ENCODE results near the gene CDC34. TPM values are rescaled to one million over a fixed set of nuclear protein-coding genes. Genes with fewer than 3 reads are reported as not detected.
"Not testable (repeated sequence)": the region's sequence is repeated elsewhere in the genome, so short reads cannot be mapped to it uniquely, and the experiment has no call there.

Gene CDC34
- total RNA-seq, 1 experiment from 2014 or later, result 76.2 TPM

GRCh38 chr19:577439-578392, 46.2 kb downstream of the CDC34 start:
- Histone ChIP-seq H3K4me1 (peaks cover 9% of the 10 kb centered on the region; the same call in 1 of the 2 replicates), H3K9me3 (replicated peaks) (no peaks in the 10 kb centered on the region), H3K27me3 (no peaks in the 10 kb centered on the region), H3K36me3 (peaks cover 45% of the 10 kb centered on the region), H3K4me3 (no peak overlapping the region), H3K27ac (no peak overlapping the region)
- no peak for DNase-seq

- no peak for DNase-seq
- H3K27me3 ChIP-seq, result no peaks in the 10 kb centered on the region
- H3K9me3 ChIP-seq (replicated peaks), result no peaks in the 10 kb centered on the region
- H3K4me1 ChIP-seq, result peaks cover 5% of the 10 kb centered on the region; the same call in 1 of the 2 replicates
- no peak overlapping the region for H3K27ac ChIP-seq
- no peak overlapping the region for H3K4me3 ChIP-seq
- peaks cover 50% of the 10 kb centered on the region for H3K36me3 ChIP-seq
Observed at GRCh38 chr19:579111-579841, 47.7 kb downstream of the CDC34 start.

GRCh38 chr19:579842-580155, 48.2 kb downstream of the CDC34 start:
- no peaks in the 10 kb centered on the region for H3K27me3 ChIP-seq
- no peaks in the 10 kb centered on the region for H3K9me3 ChIP-seq (replicated peaks)
- H3K27ac ChIP-seq, result no peak overlapping the region
- peaks cover under 1% of the 10 kb centered on the region; the same call in 1 of the 2 replicates for H3K4me1 ChIP-seq
- DNase-seq, result no peak
- no peak overlapping the region for H3K4me3 ChIP-seq
- peaks cover 45% of the 10 kb centered on the region for H3K36me3 ChIP-seq

- no peak overlapping the region for H3K27ac ChIP-seq
- DNase-seq, result no peak
- no peak overlapping the region for H3K4me3 ChIP-seq
- H3K27me3 ChIP-seq, result no peaks in the 10 kb centered on the region
- H3K4me1 ChIP-seq, result no peaks in the 10 kb centered on the region
- peaks cover 45% of the 10 kb centered on the region for H3K36me3 ChIP-seq
- H3K9me3 ChIP-seq (replicated peaks), result no peaks in the 10 kb centered on the region
Observed at GRCh38 chr19:580274-580835, 48.8 kb downstream of the CDC34 start.

GRCh38 chr19:581399-582111, 50.0 kb downstream of the CDC34 start:
- Histone ChIP-seq H3K36me3 (peaks cover 42% of the 10 kb centered on the region), H3K27ac (no peak overlapping the region), H3K27me3 (no peaks in the 10 kb centered on the region), H3K4me1 (no peaks in the 10 kb centered on the region), H3K9me3 (replicated peaks) (no peaks in the 10 kb centered on the region), H3K4me3 (no peak overlapping the region)
- no peak for DNase-seq

- Histone ChIP-seq H3K4me3 (no peak overlapping the region), H3K4me1 (peaks cover 1% of the 10 kb centered on the region; the same call in 1 of the 2 replicates), H3K27ac (no peak overlapping the region), H3K9me3 (replicated peaks) (no peaks in the 10 kb centered on the region), H3K27me3 (no peaks in the 10 kb centered on the region), H3K36me3 (peaks cover 32% of the 10 kb centered on the region)
- no peak for DNase-seq
Observed at GRCh38 chr19:582497-583197, 51.1 kb downstream of the CDC34 start.

GRCh38 chr19:583198-583967, 51.8 kb downstream of the CDC34 start:
- Histone ChIP-seq H3K36me3 (peaks cover 32% of the 10 kb centered on the region), H3K4me1 (peaks cover 6% of the 10 kb centered on the region), H3K27me3 (no peaks in the 10 kb centered on the region), H3K27ac (no peak overlapping the region), H3K9me3 (replicated peaks) (no peaks in the 10 kb centered on the region), H3K4me3 (no peak overlapping the region)
- DNase-seq, result no peak

- no peaks in the 10 kb centered on the region for H3K9me3 ChIP-seq (replicated peaks)
- no peak overlapping the region for H3K4me3 ChIP-seq
- H3K27ac ChIP-seq, result no peak overlapping the region
- peaks cover 9% of the 10 kb centered on the region for H3K4me1 ChIP-seq
- no peak for DNase-seq
- no peaks in the 10 kb centered on the region for H3K27me3 ChIP-seq
- peaks cover 29% of the 10 kb centered on the region for H3K36me3 ChIP-seq
Observed at GRCh38 chr19:583968-584239, 52.3 kb downstream of the CDC34 start.

GRCh38 chr19:584240-585001, 52.9 kb downstream of the CDC34 start:
- H3K27ac ChIP-seq, result no peak overlapping the region
- H3K9me3 ChIP-seq (replicated peaks), result no peaks in the 10 kb centered on the region
- H3K4me1 ChIP-seq, result peaks cover 9% of the 10 kb centered on the region
- H3K4me3 ChIP-seq, result no peak overlapping the region
- DNase-seq, result peak; percentile 60 to 68
- H3K27me3 ChIP-seq, result no peaks in the 10 kb centered on the region
- peaks cover 25% of the 10 kb centered on the region for H3K36me3 ChIP-seq

GRCh38 chr19:585146-585545, 53.6 kb downstream of the CDC34 start:
- peaks cover 18% of the 10 kb centered on the region for H3K36me3 ChIP-seq
- H3K4me1 ChIP-seq; H3K27ac ChIP-seq; DNase-seq; H3K27me3 ChIP-seq; H3K9me3 ChIP-seq (replicated peaks); H3K4me3 ChIP-seq: not testable (repeated sequence)

- no peaks in the 10 kb centered on the region for H3K9me3 ChIP-seq (replicated peaks)
- DNase-seq, result no peak
- H3K27ac ChIP-seq, result no peak overlapping the region
- H3K4me1 ChIP-seq, result peaks cover 9% of the 10 kb centered on the region
- H3K36me3 ChIP-seq, result peaks cover 14% of the 10 kb centered on the region
- no peaks in the 10 kb centered on the region for H3K27me3 ChIP-seq
- H3K4me3 ChIP-seq, result no peak overlapping the region
Observed at GRCh38 chr19:585551-586110, 54.1 kb downstream of the CDC34 start.

GRCh38 chr19:588093-588740, 56.7 kb downstream of the CDC34 start:
- H3K27me3 ChIP-seq, result 0 out of 2 replicates have a peak, but pooled peaks cover 3% of the 10 kb centered on the region

More at GRCh38 chr19:588093-588740, 56.7 kb downstream of the CDC34 start:
- Histone ChIP-seq H3K9me3 (replicated peaks) (no peaks in the 10 kb centered on the region), H3K4me3 (no peak overlapping the region), H3K4me1 (peaks cover 9% of the 10 kb centered on the region), H3K36me3 (no peaks in the 10 kb centered on the region), H3K27ac (no peak overlapping the region)
- peak; percentile 89 to 91 for DNase-seq
